ENCODE measurements around the gene SIRPG.
"Not testable (repeated sequence)": the region's sequence is repeated elsewhere in the genome, so short reads cannot be mapped to it uniquely, and the experiment has no call there.

SIRPG gene

GRCh38 chr20:1671891-1672669 is 14.5 kb upstream of the SIRPG start:
- DNase-seq (ENCODE audit: low read depth, low spot score): no peak

- peak; percentile 100 for DNase-seq (ENCODE audit: low read depth, low spot score)
These were observed 11.7 kb upstream of the SIRPG start for GRCh38 chr20:1669304-1669703.

GRCh38 chr20:1667502-1668085 is 10.0 kb upstream of the SIRPG start:
- no peak for DNase-seq (ENCODE audit: low read depth, low spot score)

GRCh38 chr20:1666802-1667201 is 9.2 kb upstream of the SIRPG start:
- DNase-seq (ENCODE audit: low read depth, low spot score): no peak

- no peak for DNase-seq (ENCODE audit: low read depth, low spot score)
These were observed 7.8 kb upstream of the SIRPG start for GRCh38 chr20:1665345-1665744.

GRCh38 chr20:1664911-1665310 is 7.3 kb upstream of the SIRPG start:
- DNase-seq (ENCODE audit: low read depth, low spot score): no peak

- DNase-seq (ENCODE audit: low read depth, low spot score): no peak
These were observed 6.3 kb upstream of the SIRPG start for GRCh38 chr20:1663917-1664316.

- no peak for DNase-seq (ENCODE audit: low read depth, low spot score)
These were observed 4.1 kb upstream of the SIRPG start for GRCh38 chr20:1661542-1662299.

- no peak for DNase-seq (ENCODE audit: low read depth, low spot score)
These were observed 2.7 kb upstream of the SIRPG start for GRCh38 chr20:1660246-1660645.

- DNase-seq (ENCODE audit: low read depth, low spot score): no peak
These were observed 735 bp downstream of the SIRPG start for GRCh38 chr20:1656844-1657243.

- no peak for DNase-seq (ENCODE audit: low read depth, low spot score)
These were observed 2.6 kb downstream of the SIRPG start for GRCh38 chr20:1654996-1655395.

GRCh38 chr20:1652960-1653359 is 4.6 kb downstream of the SIRPG start:
- no peak for DNase-seq (ENCODE audit: low read depth, low spot score)

GRCh38 chr20:1652104-1652503 is 5.5 kb downstream of the SIRPG start:
- DNase-seq (ENCODE audit: low read depth, low spot score): no peak

- peak; percentile 70 for DNase-seq (ENCODE audit: low read depth, low spot score)
These were observed 6.1 kb downstream of the SIRPG start for GRCh38 chr20:1651268-1652058.

GRCh38 chr20:1648101-1648500 is 9.5 kb downstream of the SIRPG start:
- no peak for DNase-seq (ENCODE audit: low read depth, low spot score)

GRCh38 chr20:1646975-1647431 is 10.6 kb downstream of the SIRPG start:
- DNase-seq (ENCODE audit: low read depth, low spot score): no peak

- no peak for DNase-seq (ENCODE audit: low read depth, low spot score)
These were observed 13.2 kb downstream of the SIRPG start for GRCh38 chr20:1644101-1644962.

- not testable (repeated sequence) for DNase-seq (ENCODE audit: low read depth, low spot score)
These were observed 18.9 kb downstream of the SIRPG start for GRCh38 chr20:1638643-1639042.

GRCh38 chr20:1637755-1638154 is 19.8 kb downstream of the SIRPG start:
- DNase-seq (ENCODE audit: low read depth, low spot score): no peak

GRCh38 chr20:1637226-1637625 is 20.4 kb downstream of the SIRPG start:
- no peak for DNase-seq (ENCODE audit: low read depth, low spot score)

- no peak for DNase-seq (ENCODE audit: low read depth, low spot score)
These were observed 21.0 kb downstream of the SIRPG start for GRCh38 chr20:1636621-1637020.
